CD4-positive, alpha-beta T cell treated with Interleukin-1 beta for 1 hour (primary cell): Measurements from ENCODE around the gene CPA2.
A peak's percentile ranks its signal among the peaks of the same experiment; 100 is the strongest.
"Not testable (repeated sequence)": the region's sequence is repeated elsewhere in the genome, so short reads cannot be mapped to it uniquely, and the experiment has no call there.

Experiments
- DNase-seq, 2 donors: peaks; one replicate each; pipeline ENCODE4 v3.0.0-alpha.2; 2020 to 2022

Gene CPA2

GRCh38 chr7:130266258-130266960, at the start of gene CPA2:
Gene CPA2 (plus strand): TSS chr7:130266863. CDS start chr7:130266882, 19 bp downstream.
- DNase-seq = no peak

DNA sequence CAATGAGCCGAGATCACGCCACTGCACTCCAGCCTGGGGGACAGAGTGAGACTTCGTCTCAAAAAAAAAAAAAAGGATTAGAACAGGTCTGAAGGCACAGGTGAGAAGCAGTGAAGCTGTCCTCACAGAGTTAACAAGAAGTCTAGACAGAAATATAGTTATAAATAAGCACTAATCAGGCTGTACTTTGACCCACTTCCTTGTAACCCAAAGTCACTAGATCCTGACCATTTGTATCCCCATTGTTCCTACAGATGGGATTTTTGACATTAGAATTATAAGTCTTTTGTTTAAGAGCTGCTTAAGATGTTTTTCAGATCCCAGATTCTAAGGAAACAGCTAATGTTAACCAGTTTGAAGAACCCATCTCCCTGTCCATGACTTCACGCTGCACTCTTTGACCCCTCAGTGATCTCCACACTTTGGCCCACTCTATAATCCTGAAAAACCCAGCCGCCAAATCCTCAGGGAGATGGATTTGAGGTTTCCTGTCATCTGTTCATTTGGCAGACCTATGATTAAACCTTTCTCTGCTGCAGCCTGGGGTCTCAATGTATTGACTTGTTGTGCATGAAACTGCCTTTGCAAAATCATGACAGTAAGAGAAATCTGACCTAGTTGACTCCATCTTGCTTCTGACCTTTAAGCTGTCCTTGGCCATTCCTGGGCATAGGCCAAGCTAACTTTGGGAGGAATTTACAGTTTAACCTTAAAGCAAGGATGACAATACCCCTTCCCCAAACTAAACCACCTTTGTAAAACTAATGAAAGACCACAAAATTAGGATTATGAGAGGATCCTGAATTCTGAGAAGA, 47.6 kb upstream of the CPA2 start:
- DNase-seq = no peak

GRCh38 chr7:130219871-130220270, 46.8 kb upstream of the CPA2 start:
- DNase-seq = no peak

GRCh38 chr7:130221746-130222145, 44.9 kb upstream of the CPA2 start:
- DNase-seq = no peak

GRCh38 chr7:130223646-130224045, 43.0 kb upstream of the CPA2 start:
- DNase-seq = no peak

GRCh38 chr7:130224210-130224609, 42.5 kb upstream of the CPA2 start:
- DNase-seq = no peak

- DNase-seq = not testable (repeated sequence)
Observed at GRCh38 chr7:130224923-130225322, 41.7 kb upstream of the CPA2 start.

DNA sequence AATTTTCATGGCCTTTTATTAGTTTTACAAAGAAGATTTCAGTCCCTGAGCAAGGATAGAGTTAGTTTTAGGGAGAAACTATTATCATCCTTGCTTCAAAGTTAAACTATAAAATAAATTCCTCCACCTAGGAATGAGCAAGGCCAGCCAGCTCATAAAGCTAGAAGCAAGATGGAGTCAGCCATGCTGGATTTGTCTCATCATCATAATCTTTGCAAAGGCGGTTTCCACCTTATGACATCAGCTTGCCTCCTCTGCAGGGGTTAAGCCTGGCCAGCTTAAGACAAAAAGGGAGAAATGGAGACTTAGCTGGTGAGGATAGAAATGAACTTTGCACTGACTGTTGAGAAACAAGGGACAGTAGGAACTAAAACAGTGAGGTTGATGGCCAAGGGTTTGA, 40.3 kb upstream of the CPA2 start:
- no peak for DNase-seq

DNA sequence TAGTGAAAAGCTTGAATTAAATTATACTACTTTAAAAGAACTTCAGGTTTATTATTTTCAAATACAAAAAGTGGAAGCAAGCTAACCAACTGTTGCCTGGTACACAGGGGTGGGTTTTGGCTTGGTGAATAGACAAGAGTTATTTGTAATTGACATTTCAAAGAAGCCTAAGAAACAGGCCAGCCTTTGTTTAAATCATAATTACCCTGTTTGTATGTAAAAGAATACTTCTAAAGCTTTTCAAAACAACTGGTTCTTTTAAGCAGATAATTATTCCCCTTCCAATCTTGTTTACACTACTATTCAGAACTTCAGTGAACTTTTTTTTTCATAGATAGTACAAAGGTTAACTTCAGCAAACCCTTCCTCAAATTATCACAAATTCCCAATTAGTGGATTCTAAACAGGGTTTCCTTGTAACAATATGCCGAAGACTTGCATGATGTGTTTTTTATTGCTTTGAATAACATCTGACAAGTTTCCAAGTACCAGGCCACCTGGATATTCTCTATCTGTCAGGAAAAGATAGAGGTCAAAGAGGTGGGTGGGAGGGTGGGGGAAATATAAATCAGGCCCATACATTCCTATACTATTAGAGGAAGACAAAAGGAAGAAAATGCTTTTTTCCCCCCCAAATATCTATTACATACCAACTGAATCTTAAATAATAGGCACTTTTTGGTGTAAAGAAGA, 38.6 kb upstream of the CPA2 start:
- no peak for DNase-seq

GRCh38 chr7:130228840-130229502, 37.7 kb upstream of the CPA2 start:
- DNase-seq = no peak

DNA sequence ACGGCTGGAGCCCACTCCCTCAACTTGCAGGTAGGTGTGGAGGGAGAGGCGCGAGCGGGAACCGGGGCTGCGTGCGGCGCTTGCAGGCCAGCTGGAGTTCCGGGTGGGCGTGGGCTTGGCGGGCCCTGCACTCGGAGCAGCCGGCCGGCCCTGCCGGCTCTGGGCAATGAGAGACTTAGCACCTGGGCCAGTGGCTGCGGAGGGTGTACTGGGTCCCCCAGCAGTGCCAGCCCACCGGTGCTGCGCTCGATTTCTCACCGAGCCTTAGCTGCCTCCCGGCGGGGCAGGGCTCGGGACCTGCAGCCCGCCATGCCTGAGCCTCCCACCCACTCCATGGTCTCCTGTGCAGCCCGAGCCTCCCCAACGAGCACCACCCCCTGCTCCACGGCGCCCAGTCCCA, 36.7 kb upstream of the CPA2 start:
- not testable (repeated sequence) for DNase-seq

GRCh38 chr7:130231792-130232191, 34.9 kb upstream of the CPA2 start:
- no peak for DNase-seq

DNA sequence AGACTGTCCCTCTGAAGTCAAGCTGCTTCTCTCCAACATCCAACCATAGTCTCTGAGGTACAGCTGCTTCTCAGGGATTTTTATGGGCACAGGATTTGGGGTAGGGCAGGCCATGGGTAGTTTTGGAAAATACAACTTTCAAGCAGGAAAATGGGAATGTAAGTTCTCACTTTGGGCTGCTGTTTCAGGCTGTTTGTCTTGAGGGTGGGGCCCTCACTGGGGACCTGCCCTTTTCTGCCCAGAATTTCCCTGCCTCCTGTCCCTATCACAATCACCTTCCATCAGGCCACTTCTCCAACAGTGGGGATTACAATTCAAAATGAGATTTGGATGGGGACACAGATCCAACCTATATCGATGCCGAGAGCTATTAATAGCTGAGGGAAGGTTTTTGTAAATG, 34.5 kb upstream of the CPA2 start:
- DNase-seq = no peak

- DNase-seq = no peak
Observed at GRCh38 chr7:130234078-130234477, 32.6 kb upstream of the CPA2 start.

GRCh38 chr7:130236361-130236760, 30.3 kb upstream of the CPA2 start:
- DNase-seq = not testable (repeated sequence)

- DNase-seq = no peak
Observed at GRCh38 chr7:130240240-130240639, 26.4 kb upstream of the CPA2 start.

- DNase-seq = peak; percentile 34 to 35
Observed at GRCh38 chr7:130242198-130243014, 24.3 kb upstream of the CPA2 start.

GRCh38 chr7:130243486-130243885, 23.2 kb upstream of the CPA2 start:
- DNase-seq = not testable (repeated sequence)

DNA sequence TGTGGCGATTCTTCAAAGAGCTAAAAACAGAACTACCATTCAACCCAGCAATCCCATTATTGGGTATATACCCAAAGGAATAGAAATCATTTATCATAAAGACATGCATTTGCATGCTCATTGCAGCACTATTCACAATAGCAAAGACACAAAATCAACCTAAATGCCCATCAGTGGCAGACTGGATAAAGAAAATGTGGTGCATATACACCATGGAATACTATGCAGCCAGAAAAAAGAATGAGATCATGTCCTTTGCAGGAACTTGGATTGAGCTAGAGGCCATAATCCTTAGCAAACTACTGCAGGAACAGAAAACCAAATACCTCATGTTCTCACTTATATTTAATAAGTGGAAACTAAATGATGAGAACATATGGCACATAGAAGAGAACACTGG, 20.2 kb upstream of the CPA2 start:
- not testable (repeated sequence) for DNase-seq

GRCh38 chr7:130248842-130249241, 17.8 kb upstream of the CPA2 start:
- DNase-seq = not testable (repeated sequence)

DNA sequence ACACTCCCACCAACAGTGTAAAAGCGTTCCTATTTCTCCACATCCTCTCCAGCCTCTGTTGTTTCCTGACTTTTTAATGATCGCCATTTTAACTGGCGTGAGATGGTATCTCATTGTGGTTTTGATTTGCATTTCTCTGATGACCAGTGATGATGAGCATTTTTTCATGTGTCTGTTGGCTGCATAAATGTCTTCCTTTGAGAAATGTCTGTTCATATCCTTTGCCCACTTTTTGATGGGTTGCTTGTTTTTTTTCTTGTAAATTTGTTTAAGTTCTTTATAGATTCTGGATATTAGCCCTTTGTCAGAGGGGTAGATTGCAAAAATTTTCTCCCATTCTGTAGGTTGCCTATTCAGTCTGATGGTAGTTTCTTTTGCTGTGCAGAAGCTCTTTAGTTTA, 17.0 kb upstream of the CPA2 start:
- DNase-seq = not testable (repeated sequence)

- no peak for DNase-seq
Observed at GRCh38 chr7:130254555-130254954, 12.1 kb upstream of the CPA2 start.
